GM06990 (cell line): ENCODE measurements around the gene SPSB1.

Experiments used
- DNase-seq: peaks from one replicate; pipeline ENCODE4 v3.0.0-alpha.2; 2011; ENCODE audit not compliant: insufficient read length; ENCODE audit errors: extremely low read depth
- H3K27me3 ChIP-seq: replicated peaks from 2 replicates; pipeline ENCODE4 v1.6.0; 2011; ENCODE audit warnings: low read length; ENCODE audit not compliant: control insufficient read depth, insufficient read depth
- H3K36me3 ChIP-seq: 2 replicates; pipeline ENCODE4 v1.5.1; 2011; ENCODE audit warnings: low read length; ENCODE audit not compliant: control insufficient read depth, insufficient read depth
- H3K4me3 ChIP-seq: replicated peaks from 2 replicates; pipeline ENCODE4 v1.5.1; 2011; ENCODE audit warnings: low read depth, mild to moderate bottlenecking, control low read depth, low read length
- CTCF ChIP-seq: IDR thresholded peaks from 2 replicates; pipeline ENCODE4 v1.5.1; 2011; ENCODE audit warnings: low read length, control low read depth, mild to moderate bottlenecking, inconsistent platforms; ENCODE audit not compliant: insufficient read depth, poor library complexity, severe bottlenecking

Gene SPSB1

GRCh38 chr1:9315411-9316079, 22.9 kb downstream of the SPSB1 start:
- no peaks in the 10 kb centered on the region for H3K27me3 ChIP-seq
- no peaks in the 10 kb centered on the region for H3K36me3 ChIP-seq
- DNase-seq, result no peak
- H3K4me3 ChIP-seq, result no peak overlapping the region
- TF ChIP-seq CTCF, result no peak

- DNase-seq, result no peak
- TF ChIP-seq CTCF, result no peak
- no peaks in the 10 kb centered on the region for H3K27me3 ChIP-seq
- no peaks in the 10 kb centered on the region for H3K36me3 ChIP-seq
- H3K4me3 ChIP-seq, result no peak overlapping the region
Observed at GRCh38 chr1:9316080-9316444, 23.4 kb downstream of the SPSB1 start.

GRCh38 chr1:9316512-9316911, 23.8 kb downstream of the SPSB1 start:
- no peaks in the 10 kb centered on the region for H3K36me3 ChIP-seq
- DNase-seq, result no peak

GRCh38 chr1:9317072-9317471, 24.4 kb downstream of the SPSB1 start:
- Histone ChIP-seq H3K27me3 (no peaks in the 10 kb centered on the region), H3K36me3 (no peaks in the 10 kb centered on the region), H3K4me3 (no peak overlapping the region)
- no peak for DNase-seq
- no peak for TF ChIP-seq CTCF

More at GRCh38 chr1:9316512-9316911, 23.8 kb downstream of the SPSB1 start:
- H3K4me3 ChIP-seq, result no peak overlapping the region
- TF ChIP-seq CTCF, result no peak
- H3K27me3 ChIP-seq, result no peaks in the 10 kb centered on the region

GRCh38 chr1:9317591-9318417, 25.1 kb downstream of the SPSB1 start:
- no peaks in the 10 kb centered on the region for H3K36me3 ChIP-seq
- H3K4me3 ChIP-seq, result no peak overlapping the region
- no peaks in the 10 kb centered on the region for H3K27me3 ChIP-seq
- DNase-seq, result no peak
- TF ChIP-seq CTCF, result no peak
